GM19238 (cell line): ENCODE measurements around the gene CENPA.
"Not testable (repeated sequence)": the region's sequence is repeated elsewhere in the genome, so short reads cannot be mapped to it uniquely, and the experiment has no call there.

Experiments
- DNase-seq: peaks from one replicate; pipeline ENCODE4 v3.0.0; 2011; ENCODE audit warnings: low spot score; ENCODE audit not compliant: insufficient read length

Gene CENPA

DNA sequence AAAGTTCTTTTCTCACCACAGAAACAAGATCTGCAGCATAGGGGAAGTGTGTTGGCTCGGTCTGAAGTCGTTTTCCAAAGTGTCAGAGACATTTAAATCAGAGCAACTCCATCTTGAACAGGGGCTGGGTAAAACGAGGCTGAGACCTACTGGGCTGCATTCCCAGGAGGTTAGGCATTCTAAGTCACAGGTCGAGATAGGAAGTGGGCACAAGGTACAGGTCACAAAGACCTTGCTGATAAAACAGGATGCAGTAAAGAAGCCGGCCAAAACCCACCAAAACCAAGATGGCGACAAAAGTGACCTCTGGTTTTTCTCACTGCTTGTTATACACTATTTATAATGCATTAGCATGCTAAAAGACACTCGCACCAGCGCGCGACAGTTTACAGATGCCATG lies 24.9 kb upstream of the CENPA start:
- not testable (repeated sequence) for DNase-seq

DNA sequence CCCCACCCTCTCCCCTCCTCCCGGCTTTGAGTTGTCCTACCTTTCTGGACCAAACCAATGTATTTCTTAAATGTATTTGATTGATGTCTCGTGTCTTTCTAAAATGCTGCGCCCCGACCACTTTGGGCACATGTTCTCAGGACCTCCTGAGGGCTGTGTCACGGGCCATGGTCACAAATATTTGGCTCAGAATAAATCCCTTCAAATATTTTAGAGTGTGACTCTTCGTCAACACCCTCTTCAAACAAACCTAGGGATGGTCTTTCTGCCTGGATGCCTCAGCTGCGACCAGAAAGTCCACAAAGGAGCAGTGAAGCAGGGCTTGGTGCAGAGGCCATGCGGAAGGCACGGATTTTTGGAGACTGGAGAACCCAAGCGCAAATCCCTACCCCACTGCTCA lies 22.8 kb upstream of the CENPA start:
- DNase-seq = no peak

GRCh38 chr2:26764078-26764887 lies 21.6 kb upstream of the CENPA start, which contains the start of gene SLC35F6:
Gene SLC35F6 (plus strand): TSS chr2:26764284. CDS start chr2:26764350, 66 bp downstream.
- peak; percentile 91 for DNase-seq

GRCh38 chr2:26764906-26765305 lies 20.9 kb upstream of the CENPA start:
- DNase-seq = no peak

DNA sequence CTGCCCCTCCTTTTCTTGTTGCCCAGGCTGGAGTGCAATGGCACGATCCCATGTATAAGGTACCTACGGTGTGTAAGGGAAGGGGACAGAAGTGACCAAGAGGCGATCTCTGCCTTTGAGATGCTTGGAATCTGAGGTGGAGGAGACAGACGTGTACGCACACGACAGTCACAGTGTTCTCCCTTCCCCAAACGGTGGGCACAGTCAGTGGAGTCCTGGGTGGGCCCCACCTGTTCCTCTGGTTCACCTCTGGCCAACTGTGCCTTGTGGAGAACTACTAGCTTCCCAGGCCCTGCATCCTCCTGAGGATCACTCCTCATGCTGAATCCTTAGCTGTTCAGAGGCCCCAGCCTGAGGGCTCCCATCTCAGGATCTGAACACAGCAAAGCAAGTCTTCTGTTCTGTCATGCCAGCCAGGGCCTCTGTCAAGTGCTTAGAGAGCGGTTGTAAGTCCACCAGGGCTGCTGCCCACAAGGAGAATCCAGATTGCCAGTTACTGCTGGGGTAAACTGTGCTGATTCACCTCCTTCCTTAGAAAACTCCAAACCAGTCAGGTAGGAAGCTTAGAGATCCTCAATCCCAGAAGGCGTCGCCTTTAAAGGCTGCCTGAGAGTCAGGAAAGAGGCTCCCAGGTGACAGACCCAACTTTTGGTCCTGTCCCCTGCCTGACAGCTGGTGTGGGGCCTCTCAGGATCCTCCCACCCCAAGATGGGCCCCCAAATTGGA lies 20.2 kb upstream of the CENPA start:
- no peak for DNase-seq

- DNase-seq = no peak
Observed at GRCh38 chr2:26767129-26767528, 18.7 kb upstream of the CENPA start.

DNA sequence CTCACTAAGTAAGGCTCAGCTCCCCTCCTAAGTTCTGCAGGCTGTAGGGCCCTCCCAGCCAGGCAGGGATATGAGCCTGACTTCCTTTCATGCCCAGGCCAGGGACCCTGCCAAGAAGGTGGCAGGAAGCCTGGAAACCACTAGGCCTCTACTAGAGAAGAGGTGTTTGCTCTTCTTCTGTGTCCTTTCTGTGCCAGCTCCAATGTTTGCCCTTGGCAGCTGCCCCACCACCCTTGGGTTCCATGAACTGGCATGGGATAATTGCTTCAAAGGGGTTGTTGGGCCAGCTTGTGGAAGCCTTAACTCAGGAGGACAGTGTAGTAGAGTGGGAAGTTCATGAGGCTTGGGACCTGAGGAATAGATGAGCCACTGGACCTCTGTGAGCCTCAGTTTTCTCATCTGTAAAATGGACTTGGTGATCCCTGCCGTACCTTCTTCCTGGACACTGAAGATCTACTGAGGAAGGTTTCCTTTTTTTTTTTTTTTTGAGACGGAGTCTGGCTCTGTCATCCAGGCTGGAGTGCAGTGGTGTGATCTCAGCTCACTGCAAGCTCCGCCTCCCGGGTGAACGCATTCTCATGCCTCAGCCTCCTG lies 17.9 kb upstream of the CENPA start:
- no peak for DNase-seq

DNA sequence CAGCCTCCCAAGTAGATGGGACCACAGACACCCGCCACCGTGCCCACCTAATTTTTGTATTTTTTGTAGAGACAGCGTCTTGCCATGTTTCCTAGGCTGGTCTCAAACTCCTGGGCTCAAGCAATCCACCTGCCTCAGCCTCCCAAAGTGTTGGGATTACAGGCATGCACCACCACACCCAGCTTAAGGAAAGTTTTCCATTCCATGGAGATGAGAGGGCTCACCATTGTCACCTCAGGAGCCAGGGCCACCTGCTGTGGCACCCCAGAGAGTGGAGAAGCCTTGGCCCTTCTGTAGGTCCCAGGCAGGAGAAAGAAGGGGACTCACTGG lies 17.1 kb upstream of the CENPA start:
- no peak for DNase-seq

- no peak for DNase-seq
Observed at GRCh38 chr2:26769089-26769761, 16.6 kb upstream of the CENPA start.

GRCh38 chr2:26770986-26771586 lies 14.8 kb upstream of the CENPA start:
- no peak for DNase-seq

DNA sequence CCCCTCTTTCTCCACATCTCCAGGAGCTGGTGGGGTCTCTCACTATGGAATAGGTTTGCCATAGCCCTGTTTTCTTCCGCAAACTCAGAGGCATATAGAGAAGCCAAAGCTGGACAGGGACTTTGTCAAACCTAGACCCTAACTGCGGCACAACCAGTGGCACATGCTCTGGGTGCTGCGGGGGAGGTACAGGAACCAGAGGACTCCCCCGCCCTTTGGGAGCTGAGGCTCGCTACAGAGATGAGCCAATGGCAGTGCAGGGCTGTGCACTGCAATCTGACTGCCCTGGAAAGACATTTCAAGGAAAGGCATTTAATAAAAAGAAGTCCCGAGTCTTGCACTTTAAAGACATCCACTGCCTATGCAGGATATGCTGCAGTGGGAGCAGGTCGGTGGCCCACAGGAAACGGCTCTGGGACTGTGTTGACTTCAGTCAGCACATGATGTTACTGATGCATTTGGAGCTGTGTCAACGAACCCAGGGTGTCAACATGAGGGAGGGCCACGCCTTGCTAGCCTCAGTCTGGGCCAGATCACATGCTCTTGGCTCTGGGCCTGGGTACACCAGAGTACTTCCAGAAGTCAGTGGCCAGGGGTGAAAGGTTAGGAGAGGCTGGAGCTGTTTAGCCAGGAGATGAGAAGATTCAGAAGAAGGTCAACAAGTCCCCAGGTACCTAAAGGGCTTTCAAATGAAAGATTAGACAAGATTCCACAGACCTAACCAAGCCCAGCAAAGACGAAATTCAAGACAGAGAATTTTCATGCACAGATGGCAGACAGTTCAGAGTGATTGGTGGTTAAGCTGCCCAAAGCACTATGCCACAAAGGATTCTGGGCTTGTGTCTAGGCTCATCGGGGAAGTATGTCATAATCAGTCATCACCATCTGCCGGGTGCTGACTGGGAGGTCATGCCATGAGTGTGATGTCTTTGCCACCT lies 13.5 kb upstream of the CENPA start:
- no peak for DNase-seq

- no peak for DNase-seq
Observed at GRCh38 chr2:26776195-26776800, 9.6 kb upstream of the CENPA start.

DNA sequence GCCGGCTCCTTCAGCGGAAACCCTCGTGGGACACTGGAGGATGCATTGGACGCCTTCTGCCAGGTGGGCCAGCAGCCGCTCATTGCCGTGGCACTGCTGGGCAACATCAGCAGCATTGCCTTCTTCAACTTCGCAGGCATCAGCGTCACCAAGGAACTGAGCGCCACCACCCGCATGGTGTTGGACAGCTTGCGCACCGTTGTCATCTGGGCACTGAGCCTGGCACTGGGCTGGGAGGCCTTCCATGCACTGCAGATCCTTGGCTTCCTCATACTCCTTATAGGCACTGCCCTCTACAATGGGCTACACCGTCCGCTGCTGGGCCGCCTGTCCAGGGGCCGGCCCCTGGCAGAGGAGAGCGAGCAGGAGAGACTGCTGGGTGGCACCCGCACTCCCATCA lies 7.8 kb upstream of the CENPA start:
- DNase-seq = no peak

DNA sequence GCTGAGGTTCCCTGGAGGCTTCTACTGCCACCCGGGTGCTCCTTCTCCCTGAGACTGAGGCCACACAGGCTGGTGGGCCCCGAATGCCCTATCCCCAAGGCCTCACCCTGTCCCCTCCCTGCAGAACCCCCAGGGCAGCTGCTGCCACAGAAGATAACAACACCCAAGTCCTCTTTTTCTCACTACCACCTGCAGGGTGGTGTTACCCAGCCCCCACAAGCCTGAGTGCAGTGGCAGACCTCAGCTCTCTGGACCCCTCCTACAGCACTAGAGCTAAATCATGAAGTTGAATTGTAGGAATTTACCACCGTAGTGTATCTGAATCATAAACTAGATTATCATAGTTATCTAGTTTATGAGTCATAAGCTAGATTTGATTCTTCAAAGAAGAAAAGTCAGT lies 7.3 kb upstream of the CENPA start:
- DNase-seq = no peak

DNA sequence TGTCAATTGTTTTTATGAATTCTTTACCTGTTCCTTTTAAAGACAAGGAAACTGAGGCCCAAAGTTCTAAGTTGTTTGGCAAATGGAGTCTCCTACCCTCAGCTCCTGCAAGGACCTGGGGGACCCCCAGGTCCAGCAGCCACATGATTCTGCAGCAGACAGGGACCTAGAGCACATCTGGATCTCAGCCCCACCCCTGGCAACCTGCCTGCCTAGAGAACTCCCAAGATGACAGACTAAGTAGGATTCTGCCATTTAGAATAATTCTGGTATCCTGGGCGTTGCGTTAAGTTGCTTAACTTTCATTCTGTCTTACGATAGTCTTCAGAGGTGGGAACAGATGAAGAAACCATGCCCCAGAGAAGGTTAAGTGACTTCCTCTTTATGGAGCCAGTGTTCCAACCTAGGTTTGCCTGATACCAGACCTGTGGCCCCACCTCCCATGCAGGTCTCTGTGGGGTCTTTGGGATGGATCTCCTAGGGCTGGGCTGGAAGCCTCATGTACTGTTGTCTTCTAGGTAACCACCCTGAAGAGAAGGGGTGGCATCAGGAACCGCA lies 5.6 kb upstream of the CENPA start:
- DNase-seq = no peak

GRCh38 chr2:26782876-26783704 lies 2.8 kb upstream of the CENPA start:
- no peak for DNase-seq

- no peak for DNase-seq
Observed at GRCh38 chr2:26784570-26785234, 1.2 kb upstream of the CENPA start.
